ENCODE data around the gene GREB1L.
A peak's percentile ranks its signal among the peaks of the same experiment; 100 is the strongest.
"Not testable (repeated sequence)": the region's sequence is repeated elsewhere in the genome, so short reads cannot be mapped to it uniquely, and the experiment has no call there.

GREB1L gene

GRCh38 chr18:21242141-21242779 is at the start of gene GREB1L:
Gene GREB1L, plus strand, starts transcription at chr18:21242232. Its CDS starts 141,287 bp downstream, at chr18:21383519.
- DNase-seq = peak; percentile 76

- no peak for DNase-seq
Measured at GRCh38 chr18:21192308-21192624, 49.8 kb upstream of the GREB1L start.

GRCh38 chr18:21194871-21195771 is 46.9 kb upstream of the GREB1L start:
- peak; percentile 59 for DNase-seq

GRCh38 chr18:21196426-21196825 is 45.6 kb upstream of the GREB1L start:
- DNase-seq = no peak

GRCh38 chr18:21203126-21203525 is 38.9 kb upstream of the GREB1L start:
- DNase-seq = no peak

- no peak for DNase-seq
Measured at GRCh38 chr18:21203542-21204241, 38.3 kb upstream of the GREB1L start.

- DNase-seq = no peak
Measured at GRCh38 chr18:21205695-21206094, 36.3 kb upstream of the GREB1L start.

GRCh38 chr18:21210278-21210677 is 31.8 kb upstream of the GREB1L start:
- no peak for DNase-seq

GRCh38 chr18:21210784-21211183 is 31.2 kb upstream of the GREB1L start:
- DNase-seq = no peak

GRCh38 chr18:21214409-21214808 is 27.6 kb upstream of the GREB1L start:
- DNase-seq = not testable (repeated sequence)

GRCh38 chr18:21215490-21215889 is 26.5 kb upstream of the GREB1L start:
- DNase-seq = no peak

GRCh38 chr18:21218862-21219261 is 23.2 kb upstream of the GREB1L start:
- no peak for DNase-seq

GRCh38 chr18:21230436-21230835 is 11.6 kb upstream of the GREB1L start:
- no peak for DNase-seq

GRCh38 chr18:21241301-21242048 is 557 bp upstream of the GREB1L start:
- DNase-seq = peak; percentile 46

GRCh38 chr18:21242780-21243401 is 859 bp downstream of the GREB1L start:
- peak; percentile 45 for DNase-seq

GRCh38 chr18:21254576-21254975 is 12.5 kb downstream of the GREB1L start:
- no peak for DNase-seq

GRCh38 chr18:21255211-21255610 is 13.2 kb downstream of the GREB1L start:
- DNase-seq = no peak

- DNase-seq = no peak
Measured at GRCh38 chr18:21257386-21257785, 15.4 kb downstream of the GREB1L start.

- no peak for DNase-seq
Measured at GRCh38 chr18:21260621-21261020, 18.6 kb downstream of the GREB1L start.

- DNase-seq = no peak
Measured at GRCh38 chr18:21261352-21261751, 19.3 kb downstream of the GREB1L start.

- DNase-seq = no peak
Measured at GRCh38 chr18:21262244-21262643, 20.2 kb downstream of the GREB1L start.

- DNase-seq = no peak
Measured at GRCh38 chr18:21262979-21263378, 20.9 kb downstream of the GREB1L start.

GRCh38 chr18:21264651-21265050 is 22.6 kb downstream of the GREB1L start:
- peak; percentile 4 for DNase-seq
